MM.1S (cell line): Measurements from ENCODE around the gene FIBP.

Experiments
- EZH2 ChIP-seq: fragments of 300-600 bp; sonication (generic); optimal IDR thresholded peaks from 2 replicates; pipeline ENCODE3; 2017; ENCODE audit warnings: low read depth, mild to moderate bottlenecking, antibody characterized with exemption, low read length, mixed read lengths
- TF ChIP-seq, protein P1 (sequence below): fragments of 300-600 bp; sonication (generic); IDR thresholded peaks from 2 replicates; pipeline ENCODE4 v1.5.1; 2016; ENCODE audit warnings: antibody characterized with exemption, low read length, mixed read lengths

DNA sequence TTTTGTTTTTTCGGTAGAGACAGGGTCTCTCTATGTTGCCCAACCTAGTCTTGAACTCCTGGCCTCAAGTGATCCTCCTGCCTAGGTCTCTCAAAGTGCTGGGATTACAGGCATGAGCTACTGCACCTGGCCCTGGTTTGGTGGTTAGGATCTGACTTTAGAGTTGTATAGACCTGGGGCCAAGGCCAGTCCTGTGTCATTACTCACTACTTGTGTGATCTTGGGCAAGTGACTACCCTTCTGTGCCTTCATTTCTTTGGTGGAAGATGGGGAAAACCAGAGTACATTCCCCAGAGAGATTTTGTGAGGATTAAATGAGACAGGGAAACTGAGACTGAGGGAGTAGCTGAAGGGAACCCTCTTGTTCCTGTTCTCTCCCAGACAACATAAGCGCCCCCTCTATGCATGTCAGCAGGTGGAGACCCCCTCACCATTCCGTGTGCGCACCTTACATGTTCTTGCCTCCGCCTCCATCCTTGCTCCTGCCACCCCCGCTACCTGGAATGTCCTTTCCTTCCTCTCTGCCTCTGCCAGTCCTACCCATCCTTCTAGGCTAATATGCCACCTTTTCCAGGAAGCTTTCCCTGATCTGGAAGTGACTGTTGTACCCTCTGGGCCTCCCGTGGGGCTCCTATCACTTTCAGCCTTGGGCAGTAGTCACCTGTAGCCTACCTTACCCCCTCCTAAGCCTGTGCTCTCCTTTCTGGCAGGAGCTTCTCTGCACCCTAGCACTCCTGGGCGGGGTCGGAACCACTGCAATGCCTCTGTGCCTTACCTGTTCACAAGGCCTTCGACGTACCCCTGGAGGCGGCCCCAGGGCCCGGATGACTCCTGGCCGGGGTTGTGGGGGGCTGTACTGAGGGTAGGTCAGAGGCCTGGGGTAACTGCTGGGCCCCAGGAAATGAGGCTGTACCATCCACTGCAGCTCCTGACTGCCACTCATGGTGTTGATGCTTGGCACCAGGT lies 8.0 kb upstream of the FIBP start:
- TF ChIP-seq, protein P1, sequence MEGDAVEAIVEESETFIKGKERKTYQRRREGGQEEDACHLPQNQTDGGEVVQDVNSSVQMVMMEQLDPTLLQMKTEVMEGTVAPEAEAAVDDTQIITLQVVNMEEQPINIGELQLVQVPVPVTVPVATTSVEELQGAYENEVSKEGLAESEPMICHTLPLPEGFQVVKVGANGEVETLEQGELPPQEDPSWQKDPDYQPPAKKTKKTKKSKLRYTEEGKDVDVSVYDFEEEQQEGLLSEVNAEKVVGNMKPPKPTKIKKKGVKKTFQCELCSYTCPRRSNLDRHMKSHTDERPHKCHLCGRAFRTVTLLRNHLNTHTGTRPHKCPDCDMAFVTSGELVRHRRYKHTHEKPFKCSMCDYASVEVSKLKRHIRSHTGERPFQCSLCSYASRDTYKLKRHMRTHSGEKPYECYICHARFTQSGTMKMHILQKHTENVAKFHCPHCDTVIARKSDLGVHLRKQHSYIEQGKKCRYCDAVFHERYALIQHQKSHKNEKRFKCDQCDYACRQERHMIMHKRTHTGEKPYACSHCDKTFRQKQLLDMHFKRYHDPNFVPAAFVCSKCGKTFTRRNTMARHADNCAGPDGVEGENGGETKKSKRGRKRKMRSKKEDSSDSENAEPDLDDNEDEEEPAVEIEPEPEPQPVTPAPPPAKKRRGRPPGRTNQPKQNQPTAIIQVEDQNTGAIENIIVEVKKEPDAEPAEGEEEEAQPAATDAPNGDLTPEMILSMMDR = no peak
- no peak for TF ChIP-seq EZH2
